Neural progenitor cell (in vitro differentiated cells): ENCODE data around the gene PNKP. TPM values are rescaled to one million over a fixed set of nuclear protein-coding genes. Genes with fewer than 3 reads are reported as not detected.

Experiments used
- DNase-seq: peaks from one replicate; pipeline ENCODE4 v3.0.0-alpha.2; 2016; ENCODE audit warnings: low spot score
- H2AFZ ChIP-seq: fragments of 200-600 bp; sonication (generic); replicated peaks from 2 replicates; pipeline ENCODE4 v1.6.1; 2016; ENCODE audit warnings: antibody characterized with exemption
- H3F3A ChIP-seq: fragments of 200-600 bp; sonication (generic); 2 replicates; pipeline ENCODE4 v1.6.1; 2016; ENCODE audit warnings: antibody characterized with exemption, low read depth
- H3K27ac ChIP-seq: fragments of 200-600 bp; sonication (generic); 2 replicates; pipeline ENCODE4 v1.5.1; 2016; ENCODE audit warnings: mild to moderate bottlenecking
- H3K27me3 ChIP-seq: fragments of 200-600 bp; sonication (generic); 2 replicates; pipeline ENCODE4 v1.6.1; 2016; ENCODE audit warnings: mild to moderate bottlenecking, moderate library complexity
- H3K36me3 ChIP-seq: fragments of 200-600 bp; sonication (generic); 2 replicates; pipeline ENCODE4 v1.5.1; 2016
- H3K4me1 ChIP-seq: fragments of 200-600 bp; sonication (generic); 2 replicates; pipeline ENCODE4 v1.6.1; 2016; ENCODE audit warnings: mixed run types
- H3K4me2 ChIP-seq: fragments of 200-600 bp; sonication (generic); 2 replicates; pipeline ENCODE4 v1.6.1; 2016
- H3K4me3 ChIP-seq: fragments of 200-600 bp; sonication (generic); 2 replicates; pipeline ENCODE4 v1.5.1; 2016
- H3K79me2 ChIP-seq: fragments of 200-600 bp; sonication (generic); 2 replicates; pipeline ENCODE4 v1.6.1; 2016; ENCODE audit warnings: low read depth
- H3K9ac ChIP-seq: fragments of 200-600 bp; sonication (generic); 2 replicates; pipeline ENCODE4 v1.6.1; 2016
- H3K9me3 ChIP-seq: fragments of 200-600 bp; sonication (generic); 2 replicates; pipeline ENCODE4 v1.5.1; 2016; ENCODE audit warnings: low read depth
- H4K20me1 ChIP-seq: fragments of 200-600 bp; sonication (generic); 2 replicates; pipeline ENCODE4 v1.6.1; 2016; ENCODE audit warnings: low read depth
- H3K27ac Mint-ChIP-seq: 3 replicates; pipeline ENCODE4 v1.8.0; 2021; ENCODE audit warnings: mixed read lengths
- H3K27me3 Mint-ChIP-seq: 2 replicates; pipeline ENCODE4 v1.8.0; 2022; ENCODE audit warnings: low read depth, mild to moderate bottlenecking, inconsistent platforms, moderate library complexity, mixed read lengths; ENCODE audit not compliant: insufficient read depth
- H3K36me3 Mint-ChIP-seq: 3 replicates; pipeline ENCODE4 v1.8.0; 2021; ENCODE audit warnings: mixed read lengths
- H3K4me1 Mint-ChIP-seq: 3 replicates; pipeline ENCODE4 v1.8.0; 2021; ENCODE audit warnings: mixed read lengths
- H3K4me3 Mint-ChIP-seq: 3 replicates; pipeline ENCODE4 v1.8.0; 2021; ENCODE audit warnings: mild to moderate bottlenecking, moderate library complexity, mixed read lengths
- H3K9me3 Mint-ChIP-seq: 3 replicates; pipeline ENCODE4 v1.8.0; 2020; ENCODE audit warnings: mixed read lengths
- CTCF ChIP-seq: fragments of 200-600 bp; sonication (generic); IDR thresholded peaks from 2 replicates; pipeline ENCODE4 v1.5.1; 2017; ENCODE audit warnings: antibody characterized with exemption, mild to moderate bottlenecking
- EZH2 ChIP-seq: fragments of 200-600 bp; sonication (generic); IDR thresholded peaks from 2 replicates; pipeline ENCODE4 v1.6.1; 2017; ENCODE audit warnings: antibody characterized with exemption, mild to moderate bottlenecking, moderate library complexity
- EZH2phosphoT487 ChIP-seq: fragments of 200-600 bp; sonication (generic); IDR thresholded peaks from 2 replicates; pipeline ENCODE4 v1.6.1; 2017; ENCODE audit warnings: antibody characterized with exemption
- total RNA-seq: library from RNA; depleted of rRNA; stranded (reverse); fragments of >200 nt; gene quantifications from 2 replicates; pipeline ENCODE4 v1.2.3, GENCODE V29; 2015; ENCODE audit warnings: low replicate concordance

PNKP gene
- total RNA-seq, 1 donor from 2014 or later: 41.1 TPM

DNA sequence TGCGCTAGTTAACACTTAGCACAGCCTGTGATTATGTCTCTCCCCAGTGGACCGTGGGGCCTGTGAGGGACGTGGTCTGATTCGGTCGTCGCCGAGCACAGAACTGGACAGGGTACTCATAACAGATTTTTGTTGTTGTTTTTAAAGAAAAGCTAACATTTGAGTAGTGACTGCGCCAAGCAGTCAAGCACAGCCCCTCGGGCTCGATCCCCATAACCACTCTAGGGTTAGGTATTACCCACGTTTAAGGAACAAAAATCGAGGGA, 17.2 kb downstream of the PNKP start:
- H3K79me2 ChIP-seq: peaks cover 60% of the 10 kb centered on the region
- H3K9ac ChIP-seq: no peak overlapping the region
- H3K27me3 Mint-ChIP-seq: peaks cover 14% of the 10 kb centered on the region
- no peaks in the 10 kb centered on the region for H3K9me3 ChIP-seq
- peaks cover 12% of the 10 kb centered on the region for H3K4me1 ChIP-seq
- H3K4me2 ChIP-seq: peak overlapping the region; percentile 98
- DNase-seq: no peak
- H3K36me3 ChIP-seq: no peaks in the 10 kb centered on the region
- peaks cover 28% of the 10 kb centered on the region for H3K36me3 Mint-ChIP-seq
- H3K4me3 Mint-ChIP-seq: peak overlapping the region; percentile 90
- peaks cover 15% of the 10 kb centered on the region for H3K9me3 Mint-ChIP-seq
- H3K4me1 Mint-ChIP-seq: peaks cover 22% of the 10 kb centered on the region
- H2AFZ ChIP-seq: no peak overlapping the region
- peaks cover 38% of the 10 kb centered on the region for H4K20me1 ChIP-seq
- H3K27me3 ChIP-seq: no peaks in the 10 kb centered on the region
- peak overlapping the region; percentile 88 for H3K4me3 ChIP-seq
- no peak overlapping the region for H3K27ac ChIP-seq
- no peak for TF ChIP-seq EZH2
- no peak for TF ChIP-seq CTCF
- no peak for TF ChIP-seq EZH2phosphoT487
- peaks cover 56% of the 10 kb centered on the region for H3F3A ChIP-seq
- peak overlapping the region; percentile 58 for H3K27ac Mint-ChIP-seq

DNA sequence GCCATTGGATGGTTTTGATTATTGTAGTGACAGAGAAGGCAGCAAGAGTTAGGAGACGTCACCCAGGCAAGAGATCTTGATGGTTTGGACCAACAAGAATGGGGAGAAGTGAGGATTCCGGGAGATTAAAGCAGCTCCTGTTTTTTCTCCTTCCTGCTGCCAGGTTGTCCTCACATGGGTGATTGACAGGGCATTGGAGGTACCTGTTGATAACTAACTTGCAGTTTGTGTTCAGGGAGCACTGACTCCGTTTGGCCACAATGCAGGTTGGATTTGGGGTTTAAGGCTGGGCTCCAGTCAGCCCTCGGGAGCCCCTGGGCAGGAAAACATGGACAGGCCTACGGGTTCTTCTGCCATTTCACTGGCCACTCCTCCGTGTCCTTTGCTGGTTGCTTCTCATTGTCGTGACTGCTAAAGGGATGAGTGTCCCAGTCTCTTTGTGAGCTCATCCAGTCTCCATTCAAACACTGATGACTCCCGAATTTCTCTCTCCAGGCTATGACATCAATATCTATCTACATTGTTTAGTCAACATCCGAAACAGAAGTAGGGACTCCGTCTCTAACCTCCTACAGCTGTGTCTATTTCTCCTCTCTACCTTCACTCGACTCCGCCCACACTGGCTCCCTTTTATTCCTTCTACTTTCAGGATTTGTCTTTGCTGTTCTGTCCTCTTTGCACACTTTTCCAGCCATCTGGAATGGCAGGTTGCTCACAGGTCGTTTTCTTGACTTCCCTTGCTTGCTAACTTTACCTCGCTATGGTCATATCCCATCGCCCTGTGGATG, 17.7 kb downstream of the PNKP start:
- no peak for TF ChIP-seq EZH2
- TF ChIP-seq CTCF: no peak
- no peak for TF ChIP-seq EZH2phosphoT487
- Histone ChIP-seq H3K27ac (no peak overlapping the region), H3K4me3 (peak overlapping the region; percentile 88), H3K27me3 (no peaks in the 10 kb centered on the region), H3K4me2 (peak overlapping the region; percentile 98), H3K9me3 (no peaks in the 10 kb centered on the region), H3K4me1 (peaks cover 12% of the 10 kb centered on the region), H3K36me3 (no peaks in the 10 kb centered on the region), H3F3A (peaks cover 52% of the 10 kb centered on the region), H2AFZ (no peak overlapping the region), H3K9ac (no peak overlapping the region), H3K79me2 (peaks cover 54% of the 10 kb centered on the region), H4K20me1 (peaks cover 33% of the 10 kb centered on the region)
- H3K27me3 Mint-ChIP-seq: peaks cover 14% of the 10 kb centered on the region
- H3K4me1 Mint-ChIP-seq: peaks cover 22% of the 10 kb centered on the region
- peaks cover 15% of the 10 kb centered on the region for H3K9me3 Mint-ChIP-seq
- H3K4me3 Mint-ChIP-seq: peak overlapping the region; percentile 90
- peak overlapping the region; percentile 58 for H3K27ac Mint-ChIP-seq
- DNase-seq: no peak
- peaks cover 28% of the 10 kb centered on the region for H3K36me3 Mint-ChIP-seq

- no peak for TF ChIP-seq CTCF
- TF ChIP-seq EZH2: no peak
- TF ChIP-seq EZH2phosphoT487: no peak
- no peak overlapping the region for H2AFZ ChIP-seq
- H3K9ac ChIP-seq: no peak overlapping the region
- DNase-seq: no peak
- peaks cover 26% of the 10 kb centered on the region for H4K20me1 ChIP-seq
- Mint-ChIP-seq H3K4me1 (peaks cover 22% of the 10 kb centered on the region), H3K9me3 (peaks cover 15% of the 10 kb centered on the region), H3K4me3 (peak overlapping the region; percentile 90), H3K27me3 (peaks cover 14% of the 10 kb centered on the region), H3K27ac (no peak overlapping the region), H3K36me3 (peaks cover 28% of the 10 kb centered on the region)
- H3K36me3 ChIP-seq: no peaks in the 10 kb centered on the region
- H3K27me3 ChIP-seq: no peaks in the 10 kb centered on the region
- peaks cover 48% of the 10 kb centered on the region for H3K79me2 ChIP-seq
- H3K27ac ChIP-seq: no peak overlapping the region
- H3K4me1 ChIP-seq: peaks cover 12% of the 10 kb centered on the region
- H3K4me2 ChIP-seq: no peak overlapping the region
- H3K4me3 ChIP-seq: no peak overlapping the region
- H3K9me3 ChIP-seq: no peaks in the 10 kb centered on the region
- H3F3A ChIP-seq: peaks cover 47% of the 10 kb centered on the region
Observed at GRCh38 chr19:49848938-49849337, 18.4 kb downstream of the PNKP start.
